Coronary artery (tissue), 2 donors: ENCODE data around the gene OR2AT4.

Experiments used
- DNase-seq: peaks from one replicate; pipeline ENCODE4 v3.0.0-alpha.2; 2017; ENCODE audit warnings: low spot score
- H3K27ac ChIP-seq, 2 donors: fragments of 200-600 bp; sonication (generic); one replicate each; pipeline ENCODE4 v1.5.1; 2016 to 2019
- H3K4me3 ChIP-seq: fragments of 200-600 bp; sonication (generic); 2 replicates; pipeline ENCODE4 v1.5.1; 2016; ENCODE audit warnings: mild to moderate bottlenecking, moderate library complexity
- TF ChIP-seq, protein P1 (sequence below): fragments of 200-600 bp; sonication (generic); IDR thresholded peaks from one replicate; pipeline ENCODE4 v1.5.1; 2019; ENCODE audit warnings: antibody characterized with exemption

The OR2AT4 gene

DNA sequence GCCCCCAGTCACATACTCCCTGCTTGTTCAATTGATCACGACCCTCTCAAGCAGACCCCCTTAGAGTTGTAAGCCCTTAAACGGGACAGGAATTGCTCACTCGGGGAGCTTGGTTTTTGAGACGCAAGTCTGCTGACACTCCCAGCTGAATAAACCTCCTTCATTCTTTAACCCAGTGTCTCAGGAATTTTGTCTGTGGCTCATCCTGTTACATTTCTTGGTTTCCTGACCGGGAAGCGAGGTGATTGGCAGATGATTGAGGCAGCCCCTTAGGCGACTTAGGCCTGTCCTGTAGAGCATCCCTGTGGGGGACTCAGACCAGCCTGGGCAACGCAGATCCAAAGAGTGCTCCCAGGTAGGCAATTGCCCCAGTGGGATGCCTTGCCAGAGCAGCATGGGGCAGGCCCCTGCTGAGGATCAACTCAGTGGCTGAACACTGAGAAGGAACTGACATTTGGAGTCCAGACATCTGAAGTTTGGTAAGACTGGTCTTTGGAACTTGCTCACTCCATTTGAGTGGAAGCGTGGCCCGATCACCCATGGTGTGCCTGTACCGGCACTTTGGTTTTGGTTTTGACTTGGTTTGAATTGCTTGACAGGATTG is 56.4 kb downstream of the OR2AT4 start:
- Histone ChIP-seq H3K4me3 (no peak overlapping the region), H3K27ac (no peak overlapping the region)
- TF ChIP-seq, protein P1, sequence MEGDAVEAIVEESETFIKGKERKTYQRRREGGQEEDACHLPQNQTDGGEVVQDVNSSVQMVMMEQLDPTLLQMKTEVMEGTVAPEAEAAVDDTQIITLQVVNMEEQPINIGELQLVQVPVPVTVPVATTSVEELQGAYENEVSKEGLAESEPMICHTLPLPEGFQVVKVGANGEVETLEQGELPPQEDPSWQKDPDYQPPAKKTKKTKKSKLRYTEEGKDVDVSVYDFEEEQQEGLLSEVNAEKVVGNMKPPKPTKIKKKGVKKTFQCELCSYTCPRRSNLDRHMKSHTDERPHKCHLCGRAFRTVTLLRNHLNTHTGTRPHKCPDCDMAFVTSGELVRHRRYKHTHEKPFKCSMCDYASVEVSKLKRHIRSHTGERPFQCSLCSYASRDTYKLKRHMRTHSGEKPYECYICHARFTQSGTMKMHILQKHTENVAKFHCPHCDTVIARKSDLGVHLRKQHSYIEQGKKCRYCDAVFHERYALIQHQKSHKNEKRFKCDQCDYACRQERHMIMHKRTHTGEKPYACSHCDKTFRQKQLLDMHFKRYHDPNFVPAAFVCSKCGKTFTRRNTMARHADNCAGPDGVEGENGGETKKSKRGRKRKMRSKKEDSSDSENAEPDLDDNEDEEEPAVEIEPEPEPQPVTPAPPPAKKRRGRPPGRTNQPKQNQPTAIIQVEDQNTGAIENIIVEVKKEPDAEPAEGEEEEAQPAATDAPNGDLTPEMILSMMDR = no peak
- no peak for DNase-seq

DNA sequence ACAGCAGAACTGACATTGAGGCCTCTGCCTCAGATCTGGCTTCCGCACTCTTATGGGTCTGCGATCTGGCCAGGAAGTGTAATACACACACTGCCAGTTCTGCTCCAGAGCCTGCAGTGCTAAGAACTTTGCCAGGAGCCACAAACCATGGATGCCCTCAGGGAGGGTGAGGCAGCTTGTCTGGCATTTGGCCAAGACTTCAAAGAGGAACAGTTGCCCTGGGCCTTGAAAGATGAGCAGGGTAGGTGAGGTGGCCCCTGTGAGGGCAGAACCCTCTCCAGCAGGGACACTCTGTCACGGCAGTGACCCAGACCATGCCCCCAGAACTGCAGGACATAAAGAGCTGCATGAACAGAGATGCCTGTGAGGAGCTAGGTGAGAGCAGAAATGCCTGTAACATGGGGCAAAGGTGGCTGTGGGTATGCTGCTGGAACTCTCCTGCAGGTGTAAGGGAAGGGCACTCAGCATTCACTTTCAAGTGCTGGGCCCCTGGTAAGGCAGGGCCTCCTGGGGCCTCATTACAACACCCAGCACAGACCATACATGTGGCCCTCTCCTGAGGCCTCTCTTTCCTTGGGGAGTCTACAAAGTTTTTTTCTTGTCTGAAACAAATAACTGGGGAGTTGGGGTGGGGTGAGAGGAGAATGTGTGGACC is 60.6 kb downstream of the OR2AT4 start:
- H3K27ac ChIP-seq = no peak overlapping the region
- DNase-seq = no peak
- H3K4me3 ChIP-seq = no peak overlapping the region
- TF ChIP-seq, protein P1 = no peak

DNA sequence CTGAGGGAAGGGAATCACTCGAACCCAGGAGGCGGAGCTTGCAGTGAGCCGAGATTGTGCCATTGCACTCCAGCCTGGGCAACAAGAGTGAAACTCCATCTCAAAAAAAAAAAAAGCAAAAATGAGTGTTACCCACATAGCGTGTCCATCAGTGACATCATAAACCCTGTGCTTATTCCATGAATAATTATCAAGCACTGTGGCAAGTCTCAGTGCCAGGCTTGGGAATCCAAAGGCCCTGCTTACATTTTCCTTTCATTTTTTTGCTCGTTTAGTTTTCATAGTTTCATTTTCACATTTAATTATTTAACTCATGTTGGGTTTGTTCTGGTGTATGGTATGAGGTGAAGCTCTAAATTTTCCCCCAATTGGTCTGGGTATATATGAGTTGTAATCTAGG is 61.4 kb downstream of the OR2AT4 start:
- no peak overlapping the region for H3K27ac ChIP-seq
- no peak overlapping the region for H3K4me3 ChIP-seq
- no peak for DNase-seq
- TF ChIP-seq, protein P1 = no peak

DNA sequence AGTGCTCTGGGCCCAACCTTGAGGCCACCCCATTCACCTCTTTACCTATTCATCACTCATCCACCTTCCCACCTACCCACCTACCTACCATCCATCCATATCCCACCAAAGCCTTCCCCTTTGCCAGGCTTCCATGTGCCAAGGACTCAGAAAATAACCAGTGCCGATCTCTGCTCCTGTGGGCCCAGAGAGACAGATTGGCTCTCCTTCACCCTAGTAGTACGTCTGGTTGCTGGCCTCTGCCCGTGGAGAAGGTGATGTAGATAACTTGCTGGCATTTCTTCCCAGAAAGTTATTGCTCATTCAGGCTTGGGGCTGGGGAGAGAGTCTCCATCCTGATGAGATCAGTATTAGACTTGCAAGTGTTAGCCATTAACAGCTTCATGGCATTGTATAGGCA is 62.8 kb downstream of the OR2AT4 start:
- TF ChIP-seq, protein P1 = no peak
- Histone ChIP-seq H3K4me3 (no peak overlapping the region), H3K27ac (no peak overlapping the region)
- no peak for DNase-seq

DNA sequence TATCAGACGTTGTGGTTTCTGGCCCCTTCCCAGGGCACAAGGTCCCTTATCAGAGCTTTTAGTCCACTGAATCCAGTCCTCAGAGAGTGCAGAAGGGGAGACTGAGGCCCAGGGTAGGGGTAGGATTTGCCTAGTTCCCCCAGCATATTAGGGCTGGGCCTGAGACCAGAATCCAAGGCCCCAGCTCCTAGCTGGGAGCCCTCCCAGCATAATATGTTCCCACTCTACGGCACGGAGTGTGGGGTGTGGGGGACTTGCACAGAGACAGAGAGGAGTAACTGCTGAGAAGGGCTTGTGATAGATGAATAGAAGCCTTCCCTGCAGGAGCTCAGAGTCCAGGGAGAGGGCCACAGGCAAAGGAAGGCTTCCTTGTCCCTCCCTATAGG is 64.1 kb downstream of the OR2AT4 start:
- TF ChIP-seq, protein P1 = no peak
- no peak overlapping the region for H3K4me3 ChIP-seq
- H3K27ac ChIP-seq = no peak overlapping the region
- DNase-seq = no peak

DNA sequence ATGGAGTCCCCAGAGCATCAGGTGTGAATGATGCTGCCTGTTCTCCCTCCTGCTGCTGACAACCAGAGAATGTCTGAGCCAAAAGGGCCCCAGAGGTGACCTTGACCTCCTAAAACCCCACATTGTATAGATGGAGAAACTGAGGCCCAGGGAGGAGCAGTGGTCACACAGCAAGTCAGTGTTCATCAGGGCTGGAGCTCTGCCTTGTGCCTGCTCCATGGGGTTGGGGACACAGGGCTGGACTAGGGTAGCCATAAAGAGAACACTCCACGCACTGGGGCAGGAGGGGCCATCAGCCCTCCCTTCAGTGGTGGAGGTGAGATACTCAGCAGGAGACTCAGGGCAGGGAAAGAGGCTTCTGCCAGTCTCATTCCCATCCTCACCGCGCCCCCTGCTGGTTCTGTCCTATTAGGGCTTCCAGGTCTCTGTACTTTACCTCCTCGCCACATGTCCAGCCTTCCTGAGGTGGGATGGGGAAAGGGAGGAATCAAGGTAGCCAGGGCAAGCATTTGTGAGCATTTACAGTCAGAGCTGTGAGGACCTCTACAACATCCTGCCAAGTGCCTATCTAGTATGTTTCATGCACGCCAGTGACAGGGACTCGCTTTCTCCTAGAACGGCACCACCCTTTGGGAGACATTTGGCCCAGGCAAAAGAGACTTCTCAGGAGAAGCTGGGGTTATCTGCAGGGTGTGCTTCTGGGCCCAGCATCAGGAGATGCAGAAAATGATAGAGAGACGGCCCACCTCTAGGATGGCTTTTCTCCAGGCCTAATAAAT is 64.7 kb downstream of the OR2AT4 start:
- no peak overlapping the region for H3K27ac ChIP-seq
- no peak for DNase-seq
- TF ChIP-seq, protein P1 = peak; percentile 31
- H3K4me3 ChIP-seq = no peak overlapping the region
